ENCODE data around the gene DCC. TPM values are rescaled to one million over a fixed set of nuclear protein-coding genes. Genes with fewer than 3 reads are reported as not detected.

DCC gene
- polyA plus RNA-seq, 1 of the 3 experiments (the other 2 are of a cell fraction): 0.20 TPM

DNA sequence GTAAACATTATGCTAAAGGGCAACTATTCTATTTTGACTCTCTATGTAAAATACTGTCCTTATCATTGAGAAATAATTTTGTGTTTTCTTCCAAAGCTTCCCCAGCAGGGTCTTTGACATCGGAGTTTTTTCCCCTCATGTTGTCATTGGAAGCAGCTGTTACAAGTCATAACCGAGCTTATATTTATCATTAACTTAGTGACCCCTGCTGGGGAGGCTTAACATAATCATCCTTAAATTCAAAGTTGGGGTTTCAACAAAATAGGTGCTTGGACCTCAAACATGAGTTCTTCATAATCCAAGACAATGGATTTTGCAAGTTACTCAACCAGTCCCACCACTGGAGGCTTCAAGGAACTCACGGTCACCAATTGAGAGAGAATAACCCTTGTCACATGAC is 330.9 kb downstream of the DCC start:
- peak; percentile 37 for DNase-seq

DNA sequence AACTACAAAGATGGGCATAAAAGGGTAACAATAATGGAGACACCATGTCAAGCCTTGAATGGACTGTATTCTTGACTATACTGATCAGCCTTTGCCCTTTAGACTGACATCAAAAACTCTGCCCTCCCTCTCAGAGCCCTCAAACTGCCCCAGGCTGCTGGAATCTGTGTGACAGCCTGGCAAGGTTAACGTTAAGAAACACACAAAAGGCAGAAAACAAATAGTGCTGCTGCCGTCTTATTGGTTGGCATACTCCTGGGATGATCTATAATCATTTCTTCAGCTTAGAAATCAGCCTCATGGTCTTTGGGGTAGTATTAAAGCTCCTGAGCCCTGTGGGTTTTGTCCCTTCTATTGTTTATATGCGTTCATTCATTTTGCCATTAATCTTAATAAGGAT is 338.0 kb downstream of the DCC start:
- no peak for DNase-seq
- Histone ChIP-seq H3K4me3 (ENCODE audit: low read depth in 2 of 2, low read length in 1 of 2) (no peak overlapping the region), H2AFZ (ENCODE audit: low read depth) (no peak overlapping the region), H3K27ac (ENCODE audit: low read depth in 2 of 2, low read length in 1 of 2) (no peak overlapping the region), H3K4me1 (ENCODE audit: control insufficient read depth in 1 of 2, insufficient read depth in 2 of 2, low read depth in 1 of 2, low read length in 1 of 2) (peaks cover 0 to 14% of the 10 kb centered on the region in 2 experiments; a peak in 1 of 4 replicates), H3K36me3 (replicated peaks in 1 of 2; ENCODE audit: control insufficient read depth in 1 of 2, insufficient read depth in 2 of 2, low read length in 1 of 2) (no peaks in the 10 kb centered on the region), H3K79me2 (ENCODE audit: insufficient read depth) (no peaks in the 10 kb centered on the region), H4K20me1 (ENCODE audit: insufficient read depth) (no peaks in the 10 kb centered on the region), H3K9me3 (0 out of 2 replicates have a peak, but pooled peaks cover 4% of the 10 kb centered on the region), H3K9ac (no peak overlapping the region), H3K9me2 (no peaks in the 10 kb centered on the region), H3F3A (replicated peaks; ENCODE audit: insufficient read depth) (no peaks in the 10 kb centered on the region), H3K27me3 (ENCODE audit: insufficient read depth) (no peaks in the 10 kb centered on the region), H3K4me2 (no peak overlapping the region)
- 54% methylated on average over 3 of the region's 3 CpGs for WGBS (ENCODE audit: low lambda C conversion rate)
- ChIA-PET CTCF (no interaction called here), POLR2A (no interaction called here)
- TF ChIP-seq RXRA (IDR thresholded peaks at IDR 0.05; ENCODE audit: borderline replicate concordance, low read depth) (no peak), CHD2 (IDR thresholded peaks at IDR 0.05; ENCODE audit: low read length, partially characterized antibody) (no peak), FOXM1 (IDR thresholded peaks at IDR 0.05; ENCODE audit: low read depth) (no peak), NFIC (IDR thresholded peaks at IDR 0.05; ENCODE audit: borderline replicate concordance) (no peak)
- TF ChIP-seq, protein P1, sequence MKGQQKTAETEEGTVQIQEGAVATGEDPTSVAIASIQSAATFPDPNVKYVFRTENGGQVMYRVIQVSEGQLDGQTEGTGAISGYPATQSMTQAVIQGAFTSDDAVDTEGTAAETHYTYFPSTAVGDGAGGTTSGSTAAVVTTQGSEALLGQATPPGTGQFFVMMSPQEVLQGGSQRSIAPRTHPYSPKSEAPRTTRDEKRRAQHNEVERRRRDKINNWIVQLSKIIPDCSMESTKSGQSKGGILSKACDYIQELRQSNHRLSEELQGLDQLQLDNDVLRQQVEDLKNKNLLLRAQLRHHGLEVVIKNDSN (IDR thresholded peaks at IDR 0.05; ENCODE audit: borderline replicate concordance, low read depth): no peak
- TF ChIP-seq, protein P2, sequence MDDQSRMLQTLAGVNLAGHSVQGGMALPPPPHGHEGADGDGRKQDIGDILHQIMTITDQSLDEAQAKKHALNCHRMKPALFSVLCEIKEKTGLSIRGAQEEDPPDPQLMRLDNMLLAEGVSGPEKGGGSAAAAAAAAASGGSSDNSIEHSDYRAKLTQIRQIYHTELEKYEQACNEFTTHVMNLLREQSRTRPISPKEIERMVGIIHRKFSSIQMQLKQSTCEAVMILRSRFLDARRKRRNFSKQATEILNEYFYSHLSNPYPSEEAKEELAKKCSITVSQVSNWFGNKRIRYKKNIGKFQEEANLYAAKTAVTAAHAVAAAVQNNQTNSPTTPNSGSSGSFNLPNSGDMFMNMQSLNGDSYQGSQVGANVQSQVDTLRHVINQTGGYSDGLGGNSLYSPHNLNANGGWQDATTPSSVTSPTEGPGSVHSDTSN (IDR thresholded peaks at IDR 0.05): no peak

More for the DNA sequence above, 330.9 kb downstream of the DCC start:
- H3K4me1 ChIP-seq (ENCODE audit: control insufficient read depth in 1 of 2, insufficient read depth in 2 of 2, low read depth in 1 of 2, low read length in 1 of 2): peaks cover 0 to 6% of the 10 kb centered on the region in 2 experiments; a peak in 1 of 4 replicates
- H3K36me3 ChIP-seq (replicated peaks in 1 of 2; ENCODE audit: control insufficient read depth in 1 of 2, insufficient read depth in 2 of 2, low read length in 1 of 2): no peaks in the 10 kb centered on the region
- H3K9ac ChIP-seq: no peak overlapping the region
- no peaks in the 10 kb centered on the region for H3K27me3 ChIP-seq (ENCODE audit: insufficient read depth)
- H4K20me1 ChIP-seq (ENCODE audit: insufficient read depth): no peaks in the 10 kb centered on the region
- H3K4me3 ChIP-seq (ENCODE audit: low read depth in 2 of 2, low read length in 1 of 2): no peak overlapping the region
- H2AFZ ChIP-seq (ENCODE audit: low read depth): no peak overlapping the region
- H3K9me2 ChIP-seq: no peaks in the 10 kb centered on the region
- no peak overlapping the region for H3K27ac ChIP-seq (ENCODE audit: low read depth in 2 of 2, low read length in 1 of 2)
- H3K79me2 ChIP-seq (ENCODE audit: insufficient read depth): no peaks in the 10 kb centered on the region
- H3K4me2 ChIP-seq: no peak overlapping the region
- 5% methylated on average over 3 of the region's 3 CpGs for WGBS (ENCODE audit: low lambda C conversion rate)
- TF ChIP-seq RFX5 (IDR thresholded peaks at IDR 0.05; ENCODE audit: low read length) (no peak), SMC3 (IDR thresholded peaks at IDR 0.05; ENCODE audit: low read depth, low read length) (peak; percentile 37; the same call in 1 of the 2 replicates), RXRA (IDR thresholded peaks at IDR 0.05; ENCODE audit: borderline replicate concordance, low read depth) (no peak), RAD21 (IDR thresholded peaks at IDR 0.05; ENCODE audit: low read length) (peak; percentile 72)
- TF ChIP-seq, protein P3, sequence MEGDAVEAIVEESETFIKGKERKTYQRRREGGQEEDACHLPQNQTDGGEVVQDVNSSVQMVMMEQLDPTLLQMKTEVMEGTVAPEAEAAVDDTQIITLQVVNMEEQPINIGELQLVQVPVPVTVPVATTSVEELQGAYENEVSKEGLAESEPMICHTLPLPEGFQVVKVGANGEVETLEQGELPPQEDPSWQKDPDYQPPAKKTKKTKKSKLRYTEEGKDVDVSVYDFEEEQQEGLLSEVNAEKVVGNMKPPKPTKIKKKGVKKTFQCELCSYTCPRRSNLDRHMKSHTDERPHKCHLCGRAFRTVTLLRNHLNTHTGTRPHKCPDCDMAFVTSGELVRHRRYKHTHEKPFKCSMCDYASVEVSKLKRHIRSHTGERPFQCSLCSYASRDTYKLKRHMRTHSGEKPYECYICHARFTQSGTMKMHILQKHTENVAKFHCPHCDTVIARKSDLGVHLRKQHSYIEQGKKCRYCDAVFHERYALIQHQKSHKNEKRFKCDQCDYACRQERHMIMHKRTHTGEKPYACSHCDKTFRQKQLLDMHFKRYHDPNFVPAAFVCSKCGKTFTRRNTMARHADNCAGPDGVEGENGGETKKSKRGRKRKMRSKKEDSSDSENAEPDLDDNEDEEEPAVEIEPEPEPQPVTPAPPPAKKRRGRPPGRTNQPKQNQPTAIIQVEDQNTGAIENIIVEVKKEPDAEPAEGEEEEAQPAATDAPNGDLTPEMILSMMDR (IDR thresholded peaks at IDR 0.05): peak; percentile 55
- TF ChIP-seq, protein P4, sequence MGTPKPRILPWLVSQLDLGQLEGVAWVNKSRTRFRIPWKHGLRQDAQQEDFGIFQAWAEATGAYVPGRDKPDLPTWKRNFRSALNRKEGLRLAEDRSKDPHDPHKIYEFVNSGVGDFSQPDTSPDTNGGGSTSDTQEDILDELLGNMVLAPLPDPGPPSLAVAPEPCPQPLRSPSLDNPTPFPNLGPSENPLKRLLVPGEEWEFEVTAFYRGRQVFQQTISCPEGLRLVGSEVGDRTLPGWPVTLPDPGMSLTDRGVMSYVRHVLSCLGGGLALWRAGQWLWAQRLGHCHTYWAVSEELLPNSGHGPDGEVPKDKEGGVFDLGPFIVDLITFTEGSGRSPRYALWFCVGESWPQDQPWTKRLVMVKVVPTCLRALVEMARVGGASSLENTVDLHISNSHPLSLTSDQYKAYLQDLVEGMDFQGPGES (IDR thresholded peaks at IDR 0.05; ENCODE audit: low read depth, low read length): no peak
- no peaks in the 10 kb centered on the region for H3F3A ChIP-seq (replicated peaks; ENCODE audit: insufficient read depth)
- ChIA-PET POLR2A (no interaction called here), CTCF (interaction anchor here (0.6 to 1.8 kb wide), 19 partner anchors 9 to 1050 kb away, joined by 3 to 13 read pairs (median 4); partner anchors contain the start of gene DCC)
- H3K9me3 ChIP-seq: no peaks in the 10 kb centered on the region
